ENCODE measurements around the gene PTPRT. TPM values are rescaled to one million over a fixed set of nuclear protein-coding genes. Genes with fewer than 3 reads are reported as not detected.

PTPRT gene
- total RNA-seq, 2 donors from 2014 or later = 0.26 to 0.27 TPM

DNA sequence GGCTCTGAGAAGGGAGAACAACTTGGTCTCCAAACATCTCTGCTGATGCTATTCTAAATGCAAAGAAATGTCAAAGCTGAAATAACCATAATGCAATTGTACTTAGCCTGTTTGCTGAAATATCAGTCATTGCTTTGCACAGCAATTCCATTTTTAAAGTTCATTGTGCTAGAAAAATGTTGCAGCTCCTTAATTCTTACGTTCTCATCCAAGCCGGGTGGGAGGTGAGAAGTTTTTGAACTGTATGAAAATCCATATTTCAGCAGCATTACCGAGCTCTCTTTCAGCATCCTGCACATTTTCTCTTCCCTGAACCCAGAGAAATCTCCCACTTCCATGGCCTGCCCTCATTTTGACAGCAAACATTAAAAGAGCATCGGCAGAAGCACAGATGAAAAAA lies 630.0 kb downstream of the PTPRT start:
- DNase-seq = no peak
- no peak for ATAC-seq

DNA sequence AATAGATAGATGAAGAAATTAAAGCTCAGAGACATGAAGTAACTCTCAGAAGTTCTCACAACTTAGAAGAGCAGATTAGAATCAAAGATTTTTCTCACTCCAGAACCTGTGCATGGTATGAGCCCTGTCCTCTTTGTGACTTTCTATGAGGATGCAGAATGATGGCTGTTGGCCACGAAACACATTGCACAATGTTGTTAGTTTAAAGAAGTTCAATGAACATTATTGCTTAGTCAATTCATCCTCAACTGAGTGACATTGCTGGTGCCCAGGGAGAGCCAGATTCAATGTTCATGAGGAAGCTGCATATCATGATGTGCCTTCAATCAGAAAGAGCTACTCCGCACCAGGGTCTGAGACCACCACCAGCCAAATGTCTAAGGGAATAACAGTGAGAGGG lies 633.1 kb downstream of the PTPRT start:
- intact Hi-C loops (cut with DNase I) = no loop called here
- ATAC-seq (no peak), DNase-seq (no peak)

More for the DNA sequence above, 630.0 kb downstream of the PTPRT start:
- intact Hi-C loops (cut with DNase I) = no loop called here

DNA sequence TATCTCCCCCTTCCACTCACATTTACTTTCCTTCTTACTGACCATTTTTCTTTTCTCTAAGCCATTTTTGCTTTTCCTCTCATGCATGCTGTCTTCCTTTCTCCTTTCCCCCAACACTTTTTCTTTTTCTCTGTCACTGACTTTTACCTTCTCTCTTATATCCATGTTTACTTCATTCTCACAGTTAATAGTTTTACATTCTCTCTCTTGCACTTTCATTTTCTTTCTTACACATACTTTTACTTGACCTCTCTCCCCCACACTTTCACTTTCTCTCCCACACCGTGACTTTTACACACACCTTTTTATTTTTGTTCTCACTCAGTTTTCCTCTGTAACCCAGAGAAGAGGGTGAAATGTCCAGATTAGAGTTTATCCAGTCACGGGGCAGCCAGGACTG lies 636.3 kb downstream of the PTPRT start:
- DNase-seq (no peak), ATAC-seq (no peak)
- intact Hi-C loops (cut with DNase I) = no loop called here

DNA sequence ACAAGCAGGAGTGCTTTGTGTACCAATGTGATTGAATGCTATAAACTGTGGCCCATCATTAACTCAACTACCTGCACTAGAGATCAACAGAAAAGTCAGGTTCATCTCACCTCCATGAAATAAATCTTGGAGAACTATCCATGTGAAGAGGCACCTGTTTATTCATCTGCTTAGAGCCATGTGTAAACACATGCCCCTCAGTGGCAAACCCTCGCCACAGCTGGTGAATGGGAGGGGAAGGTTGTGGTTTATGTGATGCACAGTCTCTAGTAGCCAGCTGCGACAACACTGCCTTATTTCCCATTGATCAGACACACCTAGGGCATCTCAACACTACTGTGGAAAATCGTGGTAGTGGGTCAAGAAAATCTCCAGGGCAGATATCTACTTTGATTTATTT lies 640.2 kb downstream of the PTPRT start:
- intact Hi-C loops (cut with DNase I) = no loop called here
- DNase-seq = no peak
- ATAC-seq = no peak

DNA sequence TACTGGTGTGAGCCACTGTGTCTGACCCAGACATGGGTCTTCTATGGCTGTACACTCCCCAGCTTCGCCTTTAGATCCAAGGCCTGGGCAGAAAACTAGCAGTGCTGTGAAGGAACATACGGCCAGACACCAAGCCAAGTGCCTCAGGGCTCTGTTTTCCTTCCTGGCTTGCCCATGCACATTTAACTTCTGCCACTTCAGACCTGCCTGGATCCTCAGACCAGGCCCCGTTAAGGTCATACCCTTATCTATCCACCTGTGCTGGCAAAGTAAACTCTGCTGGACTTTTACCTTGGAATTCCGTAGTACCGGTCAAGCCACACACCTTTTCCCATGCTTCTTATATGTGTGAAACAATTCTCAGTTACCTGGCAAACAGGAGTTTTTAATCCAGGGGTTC lies 644.8 kb downstream of the PTPRT start:
- ATAC-seq = no peak
- DNase-seq = no peak

DNA sequence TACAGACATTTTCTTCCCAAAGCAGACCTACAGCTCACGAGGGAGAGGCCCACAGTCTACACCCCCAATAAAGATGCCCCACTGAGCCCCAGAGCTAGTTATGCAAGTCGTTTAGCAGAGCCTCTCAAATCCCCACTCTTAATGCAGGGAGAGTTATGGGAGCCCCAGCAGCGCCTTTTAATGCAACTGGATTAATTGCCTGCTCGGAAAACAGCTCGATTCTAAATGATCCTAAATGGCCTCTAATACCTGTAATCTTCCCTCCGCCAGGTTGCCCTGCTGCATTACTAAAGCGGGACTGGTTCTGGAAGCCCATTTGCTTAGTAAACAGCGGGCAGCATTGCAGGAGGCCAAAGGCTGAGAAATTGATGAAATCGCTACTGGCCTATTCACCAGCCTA lies 656.9 kb downstream of the PTPRT start:
- intact Hi-C loops (cut with DNase I) = loop anchor here (10.0 kb wide), 3 partner anchors 328 to 798 kb away; no protein-coding TSS in a partner anchor
- ATAC-seq = no peak

More for the DNA sequence above, 644.8 kb downstream of the PTPRT start:
- intact Hi-C loops (cut with DNase I) = no loop called here

DNA sequence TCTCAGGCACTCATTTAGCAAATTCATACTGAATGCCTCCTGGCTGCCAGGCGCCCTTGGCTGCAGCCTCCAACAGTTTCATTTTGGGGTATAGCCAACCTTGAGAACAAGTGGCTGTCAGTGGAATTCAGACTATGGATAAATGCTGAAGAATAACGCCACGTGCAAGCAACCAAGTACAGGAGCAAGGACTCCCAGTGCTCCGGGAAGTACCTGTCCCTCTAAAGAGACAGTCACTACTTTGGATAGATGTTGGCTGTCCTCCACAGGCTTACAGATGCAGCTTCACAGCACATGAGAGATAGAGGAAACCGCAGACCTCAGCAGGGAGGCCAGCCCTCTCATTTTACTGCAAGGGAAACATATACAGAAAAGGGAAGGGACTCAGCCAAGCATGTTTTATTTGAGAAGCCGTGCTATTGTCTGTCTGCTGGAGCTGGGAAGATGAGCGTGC lies 658.2 kb downstream of the PTPRT start:
- ATAC-seq (peak in 1 of 2 donors; percentile 53), DNase-seq (no peak)
- intact Hi-C loops (cut with DNase I) = loop anchor here (10.0 kb wide), 3 partner anchors 327 to 797 kb away; no protein-coding TSS in a partner anchor

More for the DNA sequence above, 656.9 kb downstream of the PTPRT start:
- DNase-seq = no peak

DNA sequence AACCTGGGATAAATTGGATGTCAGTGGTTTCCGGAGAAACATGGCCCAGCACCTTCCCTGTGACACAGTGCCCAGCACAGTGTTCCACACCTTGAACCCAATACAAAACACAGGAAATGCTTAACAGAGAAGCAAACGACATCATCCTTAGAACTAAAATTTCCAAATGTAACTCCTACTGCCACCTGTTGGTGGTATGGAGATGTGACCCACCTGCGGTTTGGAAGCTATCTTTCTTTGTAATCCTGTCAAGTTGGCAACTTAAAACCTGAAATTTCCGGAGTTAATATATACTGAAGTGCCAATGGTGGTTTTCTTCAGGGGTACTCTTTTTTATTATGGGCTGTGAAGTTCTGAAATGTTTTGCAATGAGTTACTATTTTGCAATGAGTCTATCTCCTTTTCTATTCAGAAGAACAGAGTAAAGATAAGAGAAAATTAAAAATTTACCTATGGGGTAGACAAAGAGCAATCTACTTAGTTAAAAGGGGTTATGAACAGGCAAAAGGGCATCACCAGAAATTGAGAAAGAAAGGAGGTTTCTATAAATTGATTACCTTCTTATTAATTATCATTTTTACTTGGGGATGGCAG lies 658.8 kb downstream of the PTPRT start:
- peak in 1 of 2 donors; percentile 48 for ATAC-seq
- intact Hi-C loops (cut with DNase I) = loop anchor here (10.0 kb wide), 3 partner anchors 326 to 796 kb away; no protein-coding TSS in a partner anchor

DNA sequence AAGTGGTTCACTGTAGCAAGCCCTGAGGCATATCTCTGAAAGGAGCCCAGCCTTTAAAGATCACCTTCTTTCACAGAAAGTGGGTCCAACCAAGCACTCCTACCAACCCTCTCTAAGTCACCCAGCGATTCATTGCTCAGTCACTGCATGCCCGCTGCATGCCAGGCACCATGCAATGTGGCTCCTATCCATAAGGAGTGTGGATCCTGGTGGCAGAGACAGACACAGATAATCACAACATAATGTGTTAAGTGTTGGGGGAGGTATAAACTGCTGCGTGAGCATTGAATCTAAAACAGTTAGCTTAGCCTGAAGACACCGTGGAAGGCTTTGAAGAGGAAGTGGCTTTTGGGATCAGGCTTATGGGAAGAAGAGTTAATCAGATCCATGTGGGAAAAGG lies 659.5 kb downstream of the PTPRT start:
- DNase-seq (no peak), ATAC-seq (no peak)
- intact Hi-C loops (cut with DNase I) = loop anchor here (10.0 kb wide), 3 partner anchors 325 to 795 kb away; no protein-coding TSS in a partner anchor

More for the DNA sequence above, 658.8 kb downstream of the PTPRT start:
- DNase-seq = no peak

DNA sequence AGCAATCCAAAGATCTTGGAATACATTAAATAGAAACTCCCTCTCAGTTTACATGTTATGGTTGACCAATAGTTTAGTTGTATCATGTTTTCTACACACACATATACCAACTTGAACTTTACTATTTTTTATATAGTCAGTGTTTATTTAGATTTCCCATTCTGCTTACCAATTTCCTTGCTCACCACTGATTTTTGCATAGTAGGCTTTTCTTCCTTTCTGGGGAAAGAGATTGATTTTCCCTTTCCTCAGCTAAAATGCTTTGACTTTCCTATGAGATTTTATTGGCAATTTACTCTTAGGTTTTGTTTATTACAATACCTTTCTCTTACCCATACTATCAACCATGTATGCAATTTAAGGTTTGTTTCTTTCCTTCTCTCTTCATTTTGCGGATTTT lies 665.6 kb downstream of the PTPRT start:
- intact Hi-C loops (cut with DNase I) = no loop called here
- no peak for DNase-seq
- no peak for ATAC-seq

DNA sequence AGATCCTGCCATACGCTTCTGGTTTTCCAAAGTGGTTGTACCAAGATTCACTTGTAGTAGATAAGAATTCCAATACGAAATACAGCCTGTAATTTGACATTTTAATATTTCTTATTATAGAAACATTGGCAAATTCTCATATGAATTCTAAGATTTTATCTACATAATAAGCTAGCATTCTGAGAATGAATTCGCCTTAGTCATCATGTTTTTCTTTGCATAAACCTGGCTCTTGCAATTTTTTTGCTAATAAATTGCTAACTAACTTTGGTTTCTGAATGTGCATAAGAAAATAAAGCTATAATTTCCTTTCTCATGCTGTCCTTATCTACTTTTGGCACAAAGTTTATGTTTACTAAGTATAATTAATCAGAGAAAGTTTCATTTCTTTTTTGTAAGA lies 673.0 kb downstream of the PTPRT start:
- no peak for ATAC-seq
- no peak for DNase-seq
- intact Hi-C loops (cut with DNase I) = no loop called here

DNA sequence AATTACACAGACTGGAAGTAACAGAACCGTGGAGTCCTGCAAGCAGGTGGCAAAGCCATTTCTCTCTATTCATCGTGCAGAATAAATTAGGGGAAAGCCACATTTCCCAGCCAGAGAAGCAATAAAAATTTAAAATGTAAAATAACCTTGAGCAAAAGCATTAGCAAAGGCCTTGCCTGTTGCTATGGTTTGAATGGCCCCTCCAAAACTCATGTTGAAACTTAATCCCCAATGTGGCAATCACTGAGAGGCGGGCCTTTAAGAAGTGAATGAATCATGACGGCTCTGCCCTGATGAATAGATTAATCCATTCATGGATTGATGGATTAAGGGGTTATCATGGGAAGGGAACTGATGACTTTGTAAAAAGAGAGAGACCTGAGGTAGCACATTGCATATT lies 679.0 kb downstream of the PTPRT start:
- no peak for ATAC-seq
- DNase-seq = no peak
- intact Hi-C loops (cut with DNase I) = no loop called here

DNA sequence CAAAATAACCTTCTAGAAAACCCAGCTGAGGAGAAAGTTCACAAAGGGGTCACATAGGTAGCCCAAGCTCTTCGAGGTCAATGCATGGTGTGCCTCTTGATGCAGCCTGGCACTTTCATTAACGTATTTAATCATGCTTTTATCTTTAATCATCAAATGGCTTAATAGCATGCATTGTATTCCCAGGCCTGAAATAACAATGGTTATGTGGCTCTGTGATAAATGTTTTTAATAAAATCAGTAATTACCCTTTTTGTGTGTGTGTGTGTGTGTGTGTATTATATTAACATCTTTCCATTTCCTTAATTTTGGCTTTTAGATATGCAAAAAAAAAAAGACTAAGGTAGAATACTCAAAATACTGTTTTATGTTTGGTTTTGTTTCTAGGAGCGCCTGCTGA lies 681.8 kb downstream of the PTPRT start:
- intact Hi-C loops (cut with DNase I) = no loop called here
- ATAC-seq (no peak), DNase-seq (no peak)

DNA sequence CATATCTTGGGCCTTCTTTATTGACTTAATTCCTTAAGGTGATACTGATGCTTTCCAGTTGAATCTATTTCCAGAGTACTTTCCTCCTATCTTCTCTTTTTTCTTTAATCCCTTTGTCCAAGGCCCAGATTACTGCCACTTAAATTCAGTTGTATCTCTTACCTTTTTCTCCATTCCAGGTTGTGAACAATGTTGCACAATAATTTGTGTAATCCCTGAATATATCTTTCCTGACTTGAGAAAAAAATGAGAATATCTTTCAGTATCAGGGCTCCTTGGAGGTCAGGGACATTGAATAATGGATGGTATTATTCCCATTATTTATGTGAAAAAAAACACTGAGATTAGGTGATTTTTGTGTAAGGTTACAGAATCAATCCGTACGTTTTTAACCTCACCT lies 683.3 kb downstream of the PTPRT start:
- ATAC-seq (no peak), DNase-seq (no peak)
- intact Hi-C loops (cut with DNase I) = no loop called here

DNA sequence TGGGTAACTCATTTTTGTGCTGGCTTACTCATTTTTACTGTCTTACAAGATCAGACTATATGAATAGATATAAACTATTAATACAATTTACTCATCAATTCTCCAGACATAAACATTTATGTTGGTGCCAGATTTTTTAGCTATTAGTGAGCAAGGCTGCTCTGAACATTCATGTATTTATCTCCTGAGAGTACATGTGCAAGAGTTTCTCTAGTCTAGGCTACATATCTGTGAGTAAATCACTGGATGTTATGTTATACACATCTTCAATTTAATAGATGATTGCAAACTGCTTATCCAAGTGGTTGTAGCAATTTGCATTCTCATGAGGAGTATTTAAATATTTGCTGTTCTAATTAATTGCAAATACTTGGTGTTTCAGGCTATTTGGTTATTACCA lies 687.1 kb downstream of the PTPRT start:
- intact Hi-C loops (cut with DNase I) = no loop called here
- no peak for ATAC-seq
- DNase-seq = no peak

DNA sequence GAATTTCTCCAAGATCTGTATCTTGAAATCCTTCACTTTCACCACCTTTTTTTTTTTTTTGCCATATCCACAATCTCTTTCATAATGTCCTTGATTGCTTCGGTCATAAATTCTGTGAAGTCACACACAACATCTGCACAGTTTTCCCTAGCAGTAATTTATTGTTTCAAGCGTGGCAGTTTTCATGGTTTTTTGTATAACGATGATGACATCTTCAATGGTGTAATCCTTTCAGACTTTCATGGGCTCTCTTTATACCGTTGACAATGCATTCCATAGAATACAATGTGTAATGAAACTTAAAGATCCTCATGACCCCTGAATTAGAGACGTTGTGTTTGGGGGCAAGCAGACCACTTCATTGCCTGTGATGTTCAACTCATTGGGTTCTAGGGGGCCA lies 693.1 kb downstream of the PTPRT start:
- ATAC-seq (no peak), DNase-seq (no peak)
- intact Hi-C loops (cut with DNase I) = no loop called here

DNA sequence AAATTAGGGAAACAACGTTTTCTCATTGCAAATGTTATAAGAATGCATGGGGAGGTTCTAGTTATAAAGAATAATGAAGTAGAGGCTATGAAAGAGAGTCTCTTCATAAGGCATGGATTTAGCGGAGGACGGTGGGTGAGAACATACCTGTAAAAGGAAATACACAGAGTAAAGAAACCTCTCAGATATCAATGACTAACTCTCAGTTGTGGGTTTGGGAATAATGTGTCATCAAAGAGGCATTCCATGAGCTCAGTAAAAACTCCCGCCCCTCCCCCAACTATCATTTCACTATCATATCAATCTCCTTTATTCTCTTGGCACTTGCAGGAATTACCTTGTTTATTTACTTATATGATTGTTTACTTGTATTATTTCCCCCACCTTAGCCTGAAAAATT lies 695.4 kb downstream of the PTPRT start:
- DNase-seq (no peak), ATAC-seq (no peak)
- intact Hi-C loops (cut with DNase I) = no loop called here

DNA sequence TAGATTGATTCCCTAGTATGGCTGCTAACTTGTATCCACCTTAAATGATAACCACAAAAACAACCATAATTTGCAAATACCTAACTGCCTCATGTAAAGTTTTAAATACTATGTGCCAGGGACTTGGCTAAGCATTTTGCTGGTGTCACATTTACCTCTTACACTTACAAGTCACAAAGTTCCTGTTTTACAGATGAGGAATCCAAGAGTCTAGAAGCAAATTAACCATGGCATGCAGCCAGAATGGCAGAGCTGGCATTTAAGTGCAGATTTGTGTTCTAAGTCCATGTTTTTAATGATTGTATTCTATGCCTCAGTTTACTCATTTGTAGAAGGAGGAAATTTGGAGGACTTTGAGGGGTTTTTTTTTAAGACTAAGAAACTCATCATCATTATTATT lies 696.7 kb downstream of the PTPRT start:
- intact Hi-C loops (cut with DNase I) = no loop called here
- DNase-seq (no peak), ATAC-seq (no peak)

DNA sequence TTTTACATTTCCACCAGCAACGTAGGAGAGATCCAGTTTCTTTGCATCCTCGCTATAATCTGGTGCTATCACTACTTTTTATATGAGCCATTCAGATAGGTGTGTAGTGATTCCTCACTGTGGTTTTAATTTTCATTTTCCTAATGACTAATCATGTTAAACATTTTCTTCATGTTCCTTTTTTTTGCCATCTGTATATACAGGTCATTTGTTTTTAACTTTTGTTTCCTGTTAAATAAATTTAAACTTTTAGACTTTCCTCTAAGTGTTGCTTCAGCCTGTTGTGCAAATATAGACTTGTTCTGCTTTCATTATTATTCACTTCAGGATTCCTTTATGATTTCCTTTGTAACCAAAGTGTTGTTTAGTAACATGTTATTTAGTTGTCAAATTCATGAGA lies 697.4 kb downstream of the PTPRT start:
- ATAC-seq (no peak), DNase-seq (no peak)
- intact Hi-C loops (cut with DNase I) = no loop called here

DNA sequence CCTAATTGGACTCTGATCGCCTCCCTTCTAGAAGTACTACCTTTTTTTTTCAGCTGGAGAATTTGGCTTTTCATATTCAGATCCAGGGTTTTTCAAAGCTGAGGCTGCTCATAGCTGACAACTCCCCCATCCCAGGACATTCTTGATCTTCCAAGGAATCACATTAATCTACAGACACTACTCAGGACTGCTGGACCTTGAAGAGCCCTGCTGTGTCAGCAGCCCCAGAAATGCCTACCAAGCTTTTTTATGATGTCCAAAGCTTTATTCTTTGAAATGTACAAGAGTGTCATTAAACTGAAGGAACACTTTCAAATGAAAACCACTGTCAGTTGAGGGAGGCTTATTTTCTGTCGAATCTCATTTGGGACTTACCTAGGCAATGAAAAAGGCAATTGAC lies 704.1 kb downstream of the PTPRT start:
- no peak for ATAC-seq
- no peak for DNase-seq
- intact Hi-C loops (cut with DNase I) = no loop called here

DNA sequence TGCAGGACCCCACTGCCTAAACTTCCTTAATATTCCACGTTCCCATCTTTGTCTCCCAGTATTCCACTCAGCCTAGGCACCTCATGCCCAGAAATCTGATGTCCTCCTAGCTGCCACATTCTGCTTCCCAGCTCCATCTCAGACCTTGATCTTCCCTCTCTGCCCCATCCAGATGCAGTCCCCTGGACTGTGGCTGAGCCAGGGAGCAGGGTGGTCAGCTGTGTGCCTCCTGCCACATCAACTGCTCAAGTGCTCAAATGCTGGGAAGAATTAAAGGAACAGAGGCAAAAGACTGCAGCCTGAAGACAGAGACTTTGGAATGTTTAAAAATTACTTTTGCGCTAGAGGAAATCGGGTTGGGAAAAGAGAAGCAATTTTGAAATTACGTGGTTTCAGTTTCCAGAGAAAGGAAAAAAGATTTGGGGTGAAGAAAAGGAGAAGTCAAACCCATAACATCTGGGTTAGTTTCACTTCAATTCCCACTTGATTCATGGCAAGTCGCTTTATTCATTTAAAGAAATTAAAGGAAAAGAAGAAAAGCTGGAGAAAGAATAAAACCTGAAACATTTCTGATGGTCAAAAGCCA lies 704.8 kb downstream of the PTPRT start:
- ATAC-seq (peak; percentile 19 to 48), DNase-seq (no peak)
- intact Hi-C loops (cut with DNase I) = no loop called here

Measured in left cardiac atrium (tissue), 4 donors.